HG03139 (cell line): ENCODE measurements around the gene CHMP5.

Source experiments
- ATAC-seq: cut with Tn5 transposase; IDR thresholded peaks from one replicate; pipeline ENCODE4 v1.9.1; 2021; ENCODE audit not compliant: unreplicated experiment

The CHMP5 gene

DNA sequence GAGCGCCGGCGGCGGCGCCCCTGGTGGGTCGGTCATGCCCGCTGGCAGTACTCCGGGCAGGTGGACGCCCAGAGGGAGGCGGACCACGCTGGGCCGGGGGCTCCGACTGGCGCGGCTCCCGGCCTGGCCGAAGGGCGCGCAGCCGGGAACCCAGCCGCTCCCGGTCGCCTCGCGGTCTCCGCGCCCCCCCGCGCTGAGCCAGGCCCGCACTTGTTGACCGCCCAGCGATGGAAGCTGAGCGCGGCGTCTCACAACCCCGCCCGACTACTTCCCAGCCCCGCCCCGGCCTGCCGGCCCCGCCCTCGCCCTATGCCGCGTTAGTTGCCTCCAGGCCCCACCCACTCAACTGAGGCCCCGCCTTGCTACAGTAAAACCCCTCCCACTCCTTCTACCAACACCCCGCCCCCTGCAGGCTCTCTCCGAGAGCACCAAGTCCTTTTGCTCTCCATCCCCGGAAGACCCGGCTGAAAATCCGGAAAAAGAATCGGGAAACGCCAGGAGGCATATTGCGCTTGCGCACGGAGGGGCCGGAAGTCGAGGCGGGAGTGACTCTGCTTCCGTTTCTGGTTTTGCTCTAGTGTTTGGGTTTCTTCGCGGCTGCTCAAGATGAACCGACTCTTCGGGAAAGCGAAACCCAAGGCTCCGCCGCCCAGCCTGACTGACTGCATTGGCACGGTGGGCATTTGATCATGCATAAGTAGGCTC, at the start of gene CHMP5, which contains the start of gene BAG1:
Gene CHMP5, plus strand, starts transcription at position 577 of the 705 bp plus-strand sequence. Its CDS starts 30 bp downstream, at position 607.
Gene BAG1, minus strand, starts transcription at position 236 of the 705 bp plus-strand sequence.
- peak; percentile 77 for ATAC-seq

DNA sequence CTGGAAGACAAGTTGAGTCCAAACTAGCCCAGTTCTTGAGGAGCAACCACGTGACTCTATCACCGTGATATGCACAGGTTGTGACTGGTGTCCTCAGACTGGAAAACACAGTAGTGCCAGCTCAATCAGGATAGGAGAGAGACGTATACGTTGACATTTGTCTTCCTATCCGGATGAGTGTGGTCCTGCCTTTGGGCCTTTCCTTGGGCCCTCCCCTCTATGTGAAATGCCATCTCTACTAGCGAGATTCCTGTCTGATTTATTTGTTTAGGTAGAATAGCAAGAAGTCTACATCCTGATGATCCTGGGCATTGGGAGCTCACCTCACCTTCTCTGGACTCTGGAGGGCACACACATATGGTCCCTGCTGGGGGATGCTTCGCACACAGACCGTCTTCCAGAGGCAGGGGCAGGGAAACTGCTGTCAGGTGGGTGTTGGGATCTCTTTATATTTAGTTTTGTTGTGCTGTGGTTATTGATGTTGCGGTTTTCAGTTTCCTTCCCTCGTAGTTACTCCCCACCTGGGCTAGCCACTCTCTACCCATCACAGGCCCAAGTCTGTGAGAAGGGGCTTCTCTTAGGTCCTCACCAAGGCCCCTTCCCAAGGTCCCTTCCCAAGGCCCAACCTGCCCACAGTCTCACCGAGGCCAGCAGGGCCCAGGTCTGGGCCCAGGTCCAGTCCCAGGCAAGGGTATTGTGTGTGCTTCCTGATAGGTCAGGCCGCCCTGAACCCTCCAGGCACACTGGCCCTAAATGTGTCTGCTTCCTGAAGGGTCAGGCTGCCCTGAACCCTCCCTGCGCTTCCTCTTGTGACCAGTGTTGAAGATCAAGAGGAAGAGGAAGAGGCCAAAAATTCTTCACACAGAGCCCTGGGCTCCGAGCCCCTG, 43.9 kb upstream of the CHMP5 start:
- no peak for ATAC-seq

DNA sequence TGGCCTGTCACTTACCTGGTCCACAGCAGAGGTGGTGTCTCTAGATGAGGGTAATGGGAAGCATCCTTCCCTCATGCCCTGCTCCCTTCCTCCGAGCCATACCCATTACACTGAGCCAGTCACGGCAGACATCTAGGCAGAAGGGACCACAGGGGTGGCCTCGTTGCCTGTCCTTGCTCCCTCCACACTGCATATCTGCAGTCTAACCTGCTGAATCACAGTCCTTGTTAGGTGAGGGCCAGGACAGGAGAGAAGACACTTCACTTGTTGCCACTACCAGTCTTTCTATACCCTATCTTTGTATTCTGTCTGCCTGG, 43.3 kb upstream of the CHMP5 start:
- no peak for ATAC-seq

DNA sequence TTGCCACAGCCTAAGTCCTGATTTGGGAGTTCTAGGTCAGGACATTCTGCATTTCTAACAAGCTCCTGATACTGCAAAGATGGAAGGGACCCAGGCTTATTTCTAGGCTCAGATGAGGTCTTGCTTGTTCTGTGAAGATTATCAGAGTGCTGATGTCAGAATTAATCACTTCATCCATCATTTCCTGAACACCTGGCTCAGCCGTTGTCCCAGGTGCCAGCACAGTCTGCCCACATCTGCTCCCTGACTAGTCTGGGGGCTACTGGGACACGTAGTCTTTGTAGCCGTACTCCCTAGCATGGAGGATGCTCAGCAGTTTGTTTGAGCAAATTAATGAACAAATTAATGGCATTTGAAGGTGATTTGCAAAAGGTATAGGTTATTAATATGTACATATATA, 42.8 kb upstream of the CHMP5 start:
- no peak for ATAC-seq

DNA sequence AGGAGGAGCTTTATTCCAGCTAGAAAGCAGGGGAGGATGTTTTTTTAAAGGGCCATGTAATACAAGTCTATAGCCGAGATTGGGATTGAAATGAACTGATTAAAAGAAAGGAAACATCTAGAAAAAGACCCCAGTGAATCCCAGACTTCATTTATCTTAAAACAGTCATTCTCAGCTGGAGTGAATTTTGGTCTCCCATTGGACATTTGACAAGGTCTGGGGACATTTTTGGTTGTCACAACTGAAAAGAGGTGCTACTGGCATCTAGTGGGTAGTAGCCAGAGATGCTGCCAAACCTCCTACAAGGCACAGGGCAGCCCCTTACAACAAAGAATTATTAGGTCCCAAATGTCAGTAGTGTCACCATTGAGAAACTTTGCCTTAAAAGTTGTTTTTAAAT, 41.2 kb upstream of the CHMP5 start:
- no peak for ATAC-seq

DNA sequence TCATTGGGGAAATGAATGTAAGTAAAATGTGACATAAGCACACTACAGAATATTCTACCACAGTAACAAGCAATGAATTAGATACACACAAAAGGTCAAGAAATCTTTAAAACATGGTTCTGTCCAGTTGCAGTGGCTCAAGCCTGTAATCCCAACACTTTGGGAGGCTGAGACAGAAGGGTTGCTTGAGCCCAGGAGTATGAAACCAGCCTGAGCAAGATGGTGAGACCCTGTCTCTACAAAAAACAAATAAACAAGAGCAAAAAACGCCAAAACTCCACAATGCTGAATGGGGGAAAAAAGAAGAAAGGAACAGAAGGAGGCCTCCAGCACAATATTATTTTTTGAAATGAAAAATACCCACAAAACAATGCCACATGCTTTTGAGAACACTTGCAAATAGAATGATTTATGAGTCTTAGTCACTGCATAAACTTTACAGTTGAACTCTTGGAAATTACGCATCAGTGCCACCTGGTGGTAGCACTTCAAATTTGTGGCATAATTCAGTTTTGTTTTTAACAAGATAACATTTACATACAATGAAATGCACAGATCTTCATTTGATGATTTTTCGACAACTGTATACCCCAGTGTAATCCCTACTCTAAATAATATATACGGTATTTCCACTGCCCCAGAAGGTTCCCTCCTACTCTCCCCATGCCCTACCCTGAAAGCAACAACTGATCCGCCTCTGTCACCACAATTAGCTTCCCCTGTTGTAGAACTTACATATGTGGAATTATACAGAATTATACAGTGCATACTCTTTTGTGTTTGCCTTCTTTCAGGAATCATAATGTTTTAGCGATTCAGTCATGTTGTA, 39.3 kb upstream of the CHMP5 start:
- ATAC-seq = no peak

DNA sequence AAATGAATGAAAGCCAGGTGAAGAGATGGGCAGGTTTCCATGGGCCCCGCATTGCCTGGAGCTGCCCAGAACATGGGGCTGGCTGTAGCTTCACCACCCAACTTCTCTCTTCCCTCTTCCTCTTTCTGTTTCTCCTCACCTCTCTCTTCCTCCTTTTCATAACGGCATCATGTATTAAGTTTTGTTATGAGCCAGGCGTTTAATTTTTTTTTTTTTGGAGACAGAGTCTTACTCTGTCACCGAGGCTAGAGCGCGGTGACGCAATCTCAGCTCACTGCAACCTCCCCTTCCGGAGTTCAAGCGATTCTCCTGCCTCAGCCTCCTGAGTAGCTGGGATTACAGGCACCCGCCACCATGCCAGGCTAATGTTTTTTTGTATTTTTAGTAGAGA, 37.8 kb upstream of the CHMP5 start:
- ATAC-seq = peak; percentile 51

DNA sequence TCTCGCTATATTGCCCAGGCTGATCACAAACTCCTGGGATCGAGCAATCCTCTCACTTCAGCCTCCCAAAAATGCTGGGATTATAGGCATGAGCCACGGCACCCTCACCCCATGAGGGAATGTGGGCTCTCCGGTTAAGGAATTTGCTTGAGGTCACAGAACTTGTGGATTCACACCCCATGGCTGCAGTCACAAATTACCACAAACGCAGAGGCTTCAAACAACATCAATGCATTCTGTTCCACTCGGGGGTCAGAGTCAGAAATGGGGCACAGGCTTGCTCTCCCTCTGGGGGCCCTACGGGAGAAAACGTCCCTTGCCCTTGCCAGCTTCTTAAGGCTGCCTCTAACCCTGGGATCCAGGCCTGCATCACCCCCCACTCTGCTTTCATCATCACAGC, 37.1 kb upstream of the CHMP5 start:
- no peak for ATAC-seq

DNA sequence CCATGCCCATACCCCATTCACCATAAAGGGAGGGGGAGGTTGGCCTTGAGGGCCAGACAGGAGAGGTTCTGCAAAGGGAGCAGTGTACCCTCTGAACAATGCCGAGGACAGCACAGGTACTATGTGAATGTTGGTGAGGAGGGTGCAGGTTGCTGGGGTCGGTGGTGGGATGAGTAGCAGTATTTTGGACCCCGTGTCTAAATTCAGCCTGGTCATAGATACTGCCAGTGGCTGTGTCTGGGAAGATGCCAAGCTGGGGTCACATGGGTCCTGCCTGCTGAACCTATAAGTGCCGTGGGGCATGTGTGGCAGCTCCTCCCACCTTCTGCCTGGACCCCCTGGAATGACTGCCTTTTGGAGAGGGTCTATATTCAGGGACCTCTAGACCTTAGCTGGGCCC, 36.2 kb upstream of the CHMP5 start:
- ATAC-seq = no peak

DNA sequence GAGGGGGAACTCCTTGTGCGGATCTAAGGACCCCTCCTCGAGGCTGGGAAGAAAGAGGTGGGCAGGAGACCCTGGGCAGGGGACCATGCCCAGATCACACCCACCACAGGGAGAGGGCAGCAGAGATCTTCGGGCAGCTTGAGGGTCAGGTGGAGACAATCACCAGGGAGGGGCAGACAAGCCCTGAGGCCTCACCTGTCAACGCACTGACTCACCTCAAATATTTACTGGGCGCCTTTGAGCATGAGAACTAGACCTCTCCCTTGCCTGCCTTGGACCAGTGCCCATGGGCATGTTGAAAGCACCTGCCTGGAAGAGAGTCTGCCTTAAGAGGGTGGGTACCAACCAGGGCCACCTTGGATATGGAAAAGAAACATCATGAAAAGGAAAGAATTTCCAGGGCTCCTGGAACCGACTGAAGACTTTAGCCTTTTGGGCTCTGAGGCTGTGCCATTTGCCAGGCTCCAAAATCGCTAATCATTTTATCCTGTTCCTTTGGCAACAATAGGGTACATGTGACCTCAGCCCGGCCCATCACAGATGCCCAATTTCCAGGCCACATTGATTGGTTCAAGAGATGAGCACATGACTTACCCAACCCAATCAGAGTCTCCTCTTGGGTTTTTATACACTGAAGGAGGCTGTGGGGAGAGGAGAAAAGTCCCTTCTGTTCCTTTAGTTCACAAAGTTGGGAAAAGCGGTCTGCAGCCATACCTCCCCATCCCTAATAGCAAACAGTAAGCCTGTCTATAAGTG, 35.3 kb upstream of the CHMP5 start:
- no peak for ATAC-seq

DNA sequence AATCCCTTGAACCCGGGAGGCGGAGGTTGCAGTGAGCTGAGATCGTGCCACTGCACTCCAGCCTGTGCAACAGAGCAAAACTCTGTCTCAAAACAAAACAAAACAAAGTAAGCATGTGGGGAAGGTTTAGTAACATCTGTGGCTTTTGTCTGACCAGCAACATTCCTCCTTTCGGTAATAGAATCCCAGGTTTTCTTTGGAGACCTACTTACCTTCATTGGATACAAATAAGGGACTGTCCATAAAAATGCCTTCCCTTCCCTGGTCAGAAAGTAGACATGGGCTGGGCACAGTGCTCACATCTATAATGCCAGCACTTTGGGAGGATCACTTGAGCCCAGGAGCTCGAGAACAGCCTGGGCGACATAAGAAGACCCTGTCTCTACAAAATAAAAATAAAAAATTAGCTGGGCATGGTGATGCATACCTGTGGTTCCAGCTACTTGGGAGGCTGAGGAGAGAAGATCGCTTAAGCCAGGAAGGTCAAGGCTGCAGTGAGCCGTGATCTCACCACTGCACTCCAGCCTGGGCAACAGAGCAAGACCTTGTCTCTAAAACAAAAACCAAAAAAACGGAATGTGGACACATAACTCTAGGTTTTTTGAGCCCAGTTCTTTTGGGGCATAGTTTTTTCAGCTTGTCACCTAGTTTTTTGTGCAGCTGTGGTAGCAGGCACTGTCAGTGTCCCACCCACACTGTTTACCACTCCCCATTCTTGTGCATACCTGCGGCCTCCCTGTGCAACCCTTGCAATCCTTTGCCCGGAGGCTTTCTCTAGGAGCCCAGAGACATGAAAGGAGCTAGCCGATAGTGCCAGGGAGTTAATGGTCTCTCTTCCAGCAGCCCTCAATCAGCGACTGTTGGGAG, 33.9 kb upstream of the CHMP5 start:
- no peak for ATAC-seq

DNA sequence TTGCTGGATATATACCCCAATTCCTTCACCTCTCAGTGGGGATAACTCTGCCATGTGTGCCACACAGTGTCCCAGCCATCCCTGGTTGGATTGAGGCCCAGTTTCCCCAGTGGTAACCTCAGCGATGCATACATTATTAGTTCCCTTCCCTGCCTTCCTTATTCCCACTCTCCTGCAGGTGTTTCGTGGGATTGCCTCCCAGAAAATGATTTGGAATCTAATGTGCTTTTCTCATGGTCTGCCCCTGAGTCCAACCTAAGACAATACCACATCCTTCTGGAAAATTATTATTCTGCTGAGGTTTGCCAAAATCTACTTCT, 33.3 kb upstream of the CHMP5 start:
- ATAC-seq = no peak

DNA sequence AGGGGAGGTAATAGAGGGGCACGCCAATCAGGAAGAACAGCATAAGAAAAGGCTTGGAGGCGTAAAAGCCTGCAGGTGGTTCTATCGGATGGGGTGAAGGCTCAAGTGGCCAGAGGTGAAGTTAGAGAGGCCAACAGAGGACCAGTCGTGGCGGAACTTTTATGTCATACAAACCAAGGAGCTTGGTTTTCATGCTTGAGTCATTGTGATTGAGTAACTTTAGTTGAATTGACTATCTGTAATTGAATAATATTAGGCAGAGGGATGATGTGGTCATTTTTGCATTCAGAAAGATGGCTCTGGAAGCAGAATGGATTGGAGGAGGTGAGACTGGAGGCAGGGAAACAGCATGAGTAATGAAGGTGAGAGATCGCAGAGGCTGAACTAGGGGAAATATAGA, 32.0 kb upstream of the CHMP5 start:
- ATAC-seq = no peak

DNA sequence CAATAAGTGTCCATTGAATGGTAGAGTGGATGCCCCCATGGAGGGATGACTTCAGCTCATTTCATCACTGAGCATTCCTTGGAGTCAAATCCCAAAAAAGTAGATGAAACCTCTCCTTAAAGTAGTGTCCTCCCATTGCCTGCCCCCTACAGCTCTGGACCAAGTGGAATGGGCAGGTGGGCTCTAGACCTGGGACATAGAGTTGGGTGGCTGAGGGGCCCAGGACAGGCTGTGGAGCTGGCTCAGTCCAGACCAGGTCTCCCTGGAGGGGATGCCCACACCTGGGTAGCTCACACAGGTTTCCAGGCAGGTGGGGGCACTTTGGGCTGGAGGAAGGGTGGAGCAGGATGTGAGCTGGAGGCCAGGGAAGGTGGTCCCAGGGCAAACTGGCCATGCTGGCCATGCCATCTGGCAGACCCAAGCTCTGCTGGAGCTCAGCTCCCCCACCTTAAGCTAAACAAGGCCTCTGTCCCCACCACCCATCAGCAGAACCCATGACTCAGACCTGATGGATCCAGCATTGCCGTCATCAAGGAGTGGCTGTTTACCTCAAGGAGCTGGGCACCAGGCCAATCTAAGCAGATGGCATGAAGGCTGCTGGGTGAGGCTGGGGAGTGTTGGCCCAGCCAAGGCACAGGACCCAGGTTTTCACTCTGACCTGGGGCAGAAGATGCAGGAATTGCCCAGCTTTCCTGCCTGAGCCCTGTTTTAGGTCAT, 31.1 kb upstream of the CHMP5 start:
- no peak for ATAC-seq

DNA sequence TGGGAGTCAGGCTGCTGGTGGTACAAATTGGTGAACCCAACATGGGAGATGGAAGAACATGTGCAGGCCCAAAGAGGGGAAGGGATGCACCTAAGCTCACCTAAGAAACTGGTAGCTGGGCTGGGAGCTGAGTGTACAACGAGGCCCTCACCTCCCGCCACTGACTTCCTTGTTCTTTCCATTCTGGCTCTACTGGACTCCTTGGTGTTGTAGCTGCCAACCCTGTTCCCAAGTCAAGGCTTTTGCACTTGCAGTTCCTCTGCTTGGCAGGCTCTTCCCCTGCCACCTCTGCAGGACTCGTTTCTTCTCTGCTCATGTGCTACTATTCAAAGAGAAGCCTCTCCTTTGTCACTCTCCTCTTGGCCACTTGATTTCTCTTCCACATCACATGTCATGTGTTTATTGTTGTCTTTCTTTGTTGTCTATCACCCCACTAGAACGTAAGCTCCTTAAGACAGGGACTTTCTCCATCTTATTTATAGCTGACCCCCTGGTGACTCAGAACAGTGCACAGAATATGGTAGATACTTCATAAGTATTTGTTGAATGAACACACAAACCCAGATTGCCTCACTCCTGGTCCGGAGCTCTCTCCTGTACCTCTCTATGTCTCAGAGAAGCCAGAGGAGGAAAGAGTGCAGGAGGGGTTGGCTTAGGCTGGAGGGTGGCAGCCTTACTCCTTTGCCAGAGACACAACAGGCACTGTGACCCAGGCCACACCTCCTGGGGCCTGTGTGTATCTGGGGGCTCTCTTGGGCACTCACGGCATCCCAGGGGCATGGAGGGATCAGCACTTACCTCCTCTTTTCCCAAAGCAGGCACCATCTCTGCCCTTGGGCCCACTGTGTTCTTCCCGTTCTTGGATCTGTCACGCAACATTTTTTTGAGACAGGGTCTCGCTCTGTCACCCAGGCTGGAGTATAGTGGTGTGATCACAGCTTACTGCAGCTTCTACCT, 30.1 kb upstream of the CHMP5 start:
- no peak for ATAC-seq

DNA sequence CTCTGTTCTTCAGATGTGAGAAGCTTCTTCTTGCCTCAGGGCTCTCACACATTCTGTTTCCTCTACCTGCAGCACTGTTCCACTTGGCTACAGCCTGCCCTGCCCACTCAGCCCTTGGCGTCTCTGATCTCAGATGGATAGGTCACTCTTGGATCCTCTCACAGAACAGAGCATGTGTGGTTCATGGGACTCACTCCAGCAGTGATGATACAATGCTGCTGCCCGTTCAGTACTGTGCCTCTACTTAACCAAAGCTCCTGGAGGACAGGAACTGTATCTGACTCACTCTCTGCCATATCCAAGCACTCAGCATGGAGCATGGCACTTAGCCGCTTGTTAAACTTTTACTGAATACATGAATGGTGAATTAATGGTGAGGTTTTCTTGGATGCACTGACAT, 28.3 kb upstream of the CHMP5 start:
- no peak for ATAC-seq

DNA sequence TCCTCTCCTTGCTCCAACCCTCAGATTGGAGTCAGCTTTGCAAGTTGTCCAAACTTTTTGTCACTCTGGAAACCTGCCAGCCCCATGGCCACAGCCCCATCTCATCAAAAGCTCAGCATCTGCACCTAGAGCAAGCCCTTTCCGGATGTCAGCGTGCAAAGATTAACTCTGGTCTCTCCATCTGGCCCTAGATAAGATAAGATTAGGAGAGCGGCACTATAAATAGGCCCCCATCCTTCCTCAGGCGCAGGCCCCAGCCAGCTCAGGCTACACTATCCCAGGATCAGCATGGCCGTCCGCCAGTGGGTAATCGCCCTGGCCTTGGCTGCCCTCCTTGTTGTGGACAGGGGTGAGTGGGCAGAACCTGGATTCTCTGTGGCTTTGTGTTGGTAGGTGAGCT, 24.9 kb upstream of the CHMP5 start, which contains the start of gene SPINK4:
Gene SPINK4, plus strand, starts transcription at position 247 of the 400 bp plus-strand sequence. Its CDS starts 42 bp downstream, at position 289.
- ATAC-seq = no peak

DNA sequence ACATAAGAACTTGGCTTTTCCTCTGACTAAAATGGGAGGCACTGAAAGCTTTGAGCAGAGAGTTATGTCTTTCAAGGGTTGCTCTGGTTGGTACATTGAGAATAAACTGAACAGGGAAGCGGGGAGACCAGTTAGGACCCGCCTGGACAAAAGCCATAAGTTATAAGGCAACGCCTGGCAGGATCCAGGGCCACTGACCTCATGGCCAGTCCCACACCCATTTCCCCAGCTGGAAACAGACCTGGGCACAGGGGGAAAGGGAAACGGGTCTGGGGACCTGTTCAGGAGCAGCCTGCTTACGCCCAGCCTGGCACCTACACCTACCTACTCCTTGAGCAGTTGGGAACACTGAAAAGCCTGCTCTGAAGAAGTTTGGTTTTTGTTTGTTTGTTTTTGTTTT, 23.6 kb upstream of the CHMP5 start:
- ATAC-seq = no peak
